Measurements from ENCODE around the gene WSB2. TPM values are rescaled to one million over a fixed set of nuclear protein-coding genes. Genes with fewer than 3 reads are reported as not detected.
A peak's percentile ranks its signal among the peaks of the same experiment; 100 is the strongest.

WSB2 gene
- total RNA-seq, 1 donor from 2014 or later, result 125 TPM

- no peak for TF ChIP-seq CTCF (IDR thresholded peaks at IDR 0.05; ENCODE audit: insufficient read depth, low read length, severe bottlenecking)
- Histone ChIP-seq H3K36me3 (ENCODE audit: control insufficient read depth, insufficient read depth, low read length) (peaks cover 23% of the 10 kb centered on the region), H3K27me3 (ENCODE audit: control insufficient read depth, insufficient read depth, low read length) (no peaks in the 10 kb centered on the region), H3K4me3 (ENCODE audit: low read depth, low read length) (no peak overlapping the region)
- peak; percentile 43 for FAIRE-seq
- no peak for DNase-seq (ENCODE audit: low read depth)
These were observed 25.6 kb downstream of the WSB2 start for GRCh38 chr12:118035190-118036041.

DNA sequence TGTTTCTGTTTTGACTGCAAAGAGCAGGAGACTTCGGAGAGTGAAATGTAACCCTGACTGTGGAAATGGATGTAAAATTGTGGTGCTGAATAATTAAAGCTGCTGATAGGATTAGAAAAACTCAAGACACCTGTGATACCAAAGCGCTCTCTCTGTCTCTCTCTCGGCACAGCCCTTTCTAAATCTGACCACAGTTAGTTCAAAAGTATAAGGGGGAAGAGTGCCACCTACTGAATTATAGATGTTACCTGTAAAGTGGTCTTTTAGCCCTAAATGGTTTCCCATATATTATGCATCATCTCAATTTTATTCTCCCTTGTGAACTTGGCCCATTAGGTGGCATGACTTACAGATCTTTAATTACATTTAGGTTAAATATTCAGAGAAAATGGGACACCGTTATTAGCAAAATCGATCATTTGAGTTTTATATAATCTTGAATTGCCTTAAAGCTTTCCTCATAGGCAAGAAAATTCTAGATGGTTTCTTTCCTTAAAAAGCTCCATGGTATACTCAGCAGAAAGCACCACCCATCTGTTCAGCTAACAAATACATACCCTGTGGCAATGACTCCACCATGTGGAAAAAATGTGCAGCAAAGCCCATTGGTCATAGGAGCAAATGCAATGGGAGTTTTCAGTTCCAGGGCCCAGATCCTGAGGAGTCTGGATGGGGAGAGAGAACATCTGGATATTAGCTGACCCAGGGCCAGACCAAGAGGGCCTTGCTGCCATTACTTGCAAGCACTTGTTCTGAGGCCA, 26.4 kb downstream of the WSB2 start:
- FAIRE-seq (no peak), DNase-seq (ENCODE audit: low read depth) (peak; percentile 56)
- no peaks in the 10 kb centered on the region for H3K27me3 ChIP-seq (ENCODE audit: control insufficient read depth, insufficient read depth, low read length)
- H3K4me3 ChIP-seq (ENCODE audit: low read depth, low read length), result no peak overlapping the region
- H3K36me3 ChIP-seq (ENCODE audit: control insufficient read depth, insufficient read depth, low read length), result peaks cover 23% of the 10 kb centered on the region
- peak; percentile 34 for TF ChIP-seq CTCF (IDR thresholded peaks at IDR 0.05; ENCODE audit: insufficient read depth, low read length, severe bottlenecking)

GRCh38 chr12:118033902-118034301, 27.1 kb downstream of the WSB2 start:
- no peak for DNase-seq (ENCODE audit: low read depth)
- Histone ChIP-seq H3K4me3 (ENCODE audit: low read depth, low read length) (no peak overlapping the region), H3K27me3 (ENCODE audit: control insufficient read depth, insufficient read depth, low read length) (no peaks in the 10 kb centered on the region), H3K36me3 (ENCODE audit: control insufficient read depth, insufficient read depth, low read length) (peaks cover 23% of the 10 kb centered on the region)
- TF ChIP-seq CTCF (IDR thresholded peaks at IDR 0.05; ENCODE audit: insufficient read depth, low read length, severe bottlenecking), result no peak
- FAIRE-seq, result no peak

DNA sequence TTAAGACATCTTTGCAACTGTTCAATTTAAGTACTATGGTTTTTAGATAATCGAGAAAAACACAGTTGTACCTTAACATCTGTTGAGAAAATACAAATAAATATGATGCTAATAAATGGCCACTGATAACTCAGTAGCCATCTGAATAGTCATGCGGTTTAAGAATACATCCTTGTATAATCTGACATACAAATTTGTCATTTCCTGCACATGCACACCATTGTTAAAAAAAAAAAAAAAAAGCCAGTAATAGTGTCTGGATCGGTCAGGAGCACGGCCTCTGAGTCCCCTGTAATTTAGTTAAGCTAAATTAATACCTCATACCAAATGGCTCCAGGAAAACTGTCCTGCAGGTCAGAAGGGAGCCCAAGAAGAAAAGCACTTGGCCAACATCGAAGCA, 27.7 kb downstream of the WSB2 start:
- peak; percentile 35 for DNase-seq (ENCODE audit: low read depth)
- peaks cover 23% of the 10 kb centered on the region for H3K36me3 ChIP-seq (ENCODE audit: control insufficient read depth, insufficient read depth, low read length)
- FAIRE-seq, result no peak
- no peaks in the 10 kb centered on the region for H3K27me3 ChIP-seq (ENCODE audit: control insufficient read depth, insufficient read depth, low read length)
- no peak for TF ChIP-seq CTCF (IDR thresholded peaks at IDR 0.05; ENCODE audit: insufficient read depth, low read length, severe bottlenecking)
- H3K4me3 ChIP-seq (ENCODE audit: low read depth, low read length), result no peak overlapping the region

DNA sequence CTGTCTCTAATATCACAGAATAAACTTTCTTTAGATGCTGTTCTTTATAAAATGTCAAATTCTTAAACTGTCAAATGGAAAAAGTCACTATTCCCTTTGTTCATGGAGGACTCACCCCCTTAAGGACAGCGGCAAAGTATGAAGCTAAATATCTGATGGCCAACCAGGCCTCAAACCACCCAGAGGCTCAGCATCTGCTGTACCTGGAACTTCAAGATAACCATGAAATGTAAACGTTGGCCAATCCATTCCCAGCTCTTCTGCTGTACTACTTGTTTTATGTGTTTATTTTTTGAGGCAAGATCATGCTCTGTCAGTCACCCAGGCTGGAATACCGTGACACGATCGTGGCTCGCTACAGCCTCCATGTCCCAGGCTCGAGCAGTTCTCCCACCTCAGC, 28.8 kb downstream of the WSB2 start:
- Histone ChIP-seq H3K27me3 (ENCODE audit: control insufficient read depth, insufficient read depth, low read length) (no peaks in the 10 kb centered on the region), H3K36me3 (ENCODE audit: control insufficient read depth, insufficient read depth, low read length) (peaks cover 20% of the 10 kb centered on the region), H3K4me3 (ENCODE audit: low read depth, low read length) (no peak overlapping the region)
- DNase-seq (ENCODE audit: low read depth) (no peak), FAIRE-seq (no peak)
- no peak for TF ChIP-seq CTCF (IDR thresholded peaks at IDR 0.05; ENCODE audit: insufficient read depth, low read length, severe bottlenecking)

All from bronchial epithelial cell (primary cell).